GM21526 (cell line): ENCODE data around the gene SFXN4.
A peak's percentile ranks its signal among the peaks of the same experiment; 100 is the strongest.
"Not testable (repeated sequence)": the region's sequence is repeated elsewhere in the genome, so short reads cannot be mapped to it uniquely, and the experiment has no call there.

Experiments used
- ATAC-seq: cut with Tn5 transposase; IDR thresholded peaks from one replicate; pipeline ENCODE4 v1.9.1; 2021; ENCODE audit warnings: moderate library complexity; ENCODE audit not compliant: unreplicated experiment, low FRiP score

The SFXN4 gene

DNA sequence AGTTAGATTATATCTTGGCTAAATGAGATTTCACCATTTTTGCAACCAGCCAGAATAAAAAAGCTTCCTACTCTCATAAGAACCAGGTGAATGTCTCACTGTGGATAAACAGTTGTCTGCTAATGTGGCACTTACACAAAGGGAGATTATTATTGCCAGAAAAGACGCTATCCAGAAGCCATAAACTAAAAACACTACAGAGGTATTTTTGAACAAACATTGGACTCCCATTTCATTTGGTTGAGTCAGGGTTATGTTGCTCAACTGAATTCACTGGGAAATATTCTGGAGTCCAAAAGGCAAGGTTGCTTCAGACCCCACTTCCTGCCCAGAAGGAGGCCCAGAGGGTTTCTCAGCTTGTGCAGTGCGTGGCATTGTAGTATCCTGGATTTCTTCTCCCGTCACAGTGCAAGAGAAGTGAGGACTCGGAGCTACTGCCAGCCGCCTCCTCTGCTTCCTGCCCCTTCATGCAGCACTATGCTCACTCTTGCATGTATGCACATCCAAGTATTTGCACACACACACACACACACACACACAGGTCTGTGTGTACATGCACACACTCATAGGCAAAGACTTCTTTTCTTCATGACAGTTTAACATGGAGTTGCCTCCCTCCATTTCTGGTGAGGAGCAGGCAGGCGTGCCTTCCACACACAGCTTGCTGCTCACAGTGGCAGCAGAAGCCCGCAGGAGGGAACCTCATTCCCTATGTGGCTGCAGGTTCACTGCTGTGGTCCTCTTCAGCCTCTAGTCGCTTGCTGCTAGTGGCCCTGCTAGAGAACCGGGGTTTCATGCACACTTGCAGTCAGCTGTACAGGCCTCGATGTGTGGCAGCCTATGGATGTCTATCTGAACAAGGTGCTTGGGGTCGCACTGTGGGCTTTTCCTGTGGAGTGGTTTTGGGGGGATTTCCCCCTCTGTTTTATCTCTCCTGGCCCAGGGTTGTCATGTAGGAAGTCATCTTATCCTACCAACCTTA, 51.5 kb downstream of the SFXN4 start:
- no peak for ATAC-seq

DNA sequence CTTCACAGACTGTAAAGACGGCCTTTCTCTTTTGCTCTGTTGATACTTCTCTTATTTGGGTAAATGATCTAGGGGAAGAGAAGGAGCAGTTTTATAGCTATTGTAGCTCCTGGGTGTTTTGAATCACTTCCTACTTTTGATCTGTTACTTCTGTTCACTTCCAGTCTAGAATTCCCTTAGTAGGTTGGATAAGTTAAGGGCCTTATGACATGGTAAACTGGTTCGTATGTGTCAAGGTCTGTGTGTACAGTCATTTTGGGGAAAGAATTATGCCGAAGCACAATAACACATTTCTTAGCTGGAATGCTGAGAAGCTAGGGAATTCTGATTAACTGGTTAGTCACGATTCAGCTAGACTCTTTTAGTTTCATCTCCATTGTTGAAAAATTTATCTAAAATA, 53.5 kb downstream of the SFXN4 start:
- no peak for ATAC-seq

DNA sequence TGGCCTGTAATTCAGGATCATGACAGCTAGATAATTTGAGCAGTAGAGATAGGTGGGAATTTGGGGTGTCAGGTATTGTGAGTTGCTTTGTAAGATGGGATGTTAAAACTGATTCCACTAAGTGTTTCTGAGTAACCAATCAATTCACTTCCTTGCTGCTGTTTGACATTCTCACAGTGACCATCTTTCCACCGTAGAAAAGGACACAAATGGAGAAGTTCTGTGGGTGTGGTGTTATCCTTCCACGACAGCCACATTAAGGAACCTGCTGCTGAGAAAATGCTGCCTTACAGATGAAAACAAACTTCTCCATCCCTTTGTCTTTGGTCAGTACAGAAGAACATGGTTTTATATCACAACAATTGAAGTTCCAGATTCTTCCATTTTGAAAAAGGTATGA, 57.7 kb downstream of the SFXN4 start:
- ATAC-seq: not testable (repeated sequence)

DNA sequence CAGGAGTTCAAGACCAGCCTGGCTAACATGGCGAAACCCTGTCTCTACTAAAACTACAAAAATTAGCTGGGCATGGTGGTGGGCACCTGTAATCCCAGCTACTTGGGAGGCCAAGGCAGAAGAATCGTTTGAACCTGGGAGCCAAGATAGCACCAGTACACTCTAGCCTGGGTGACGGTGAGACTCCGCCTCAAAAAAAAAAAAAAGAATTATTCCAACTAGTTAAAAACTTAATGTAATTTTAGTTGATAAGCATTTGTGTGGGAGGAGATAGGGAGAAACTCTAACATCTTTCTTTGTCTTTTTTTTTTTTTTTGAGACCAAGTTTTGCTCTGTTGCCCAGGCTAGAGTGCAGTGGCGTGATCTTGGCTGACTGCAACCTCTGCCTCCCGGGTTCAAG, 58.4 kb downstream of the SFXN4 start:
- ATAC-seq: not testable (repeated sequence)

DNA sequence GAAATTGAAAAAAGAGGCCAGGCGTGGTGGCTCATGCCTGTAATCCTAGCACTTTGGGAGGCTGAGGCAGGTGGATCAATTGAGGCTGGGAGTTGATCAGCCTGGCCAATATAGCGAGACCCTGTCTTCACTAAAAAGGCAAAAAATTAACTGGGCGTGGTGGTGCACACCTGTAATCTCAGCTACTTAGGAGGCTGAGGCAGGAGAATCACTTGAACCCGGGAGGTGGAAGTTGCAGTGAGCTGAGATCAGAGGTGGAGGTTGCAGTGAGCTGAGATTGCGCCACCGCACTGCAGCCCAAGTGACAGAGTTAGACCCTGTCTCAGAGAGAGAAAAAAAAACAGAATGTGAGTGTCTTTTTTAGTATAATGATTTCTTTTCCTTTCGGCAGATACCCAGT, 59.6 kb downstream of the SFXN4 start:
- not testable (repeated sequence) for ATAC-seq

DNA sequence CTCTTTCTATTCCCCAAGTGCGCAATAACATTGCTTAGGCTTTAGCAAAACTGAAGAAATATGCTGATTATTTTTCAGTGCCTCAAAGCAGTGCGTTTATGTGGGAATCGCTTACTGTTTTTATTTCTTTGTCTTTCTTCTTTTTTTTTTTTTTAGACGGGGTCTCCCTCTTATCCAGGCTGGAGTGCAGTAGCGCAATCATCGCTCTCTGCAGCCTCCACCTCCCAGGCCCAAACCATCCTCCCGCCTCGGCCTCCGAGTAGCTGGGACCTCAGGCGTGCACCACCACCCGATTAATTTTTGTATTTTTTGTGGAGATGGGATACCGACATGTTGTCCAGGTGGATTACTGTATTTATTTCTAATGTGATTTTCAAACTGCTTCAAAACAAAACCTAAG, 60.4 kb downstream of the SFXN4 start:
- no peak for ATAC-seq

DNA sequence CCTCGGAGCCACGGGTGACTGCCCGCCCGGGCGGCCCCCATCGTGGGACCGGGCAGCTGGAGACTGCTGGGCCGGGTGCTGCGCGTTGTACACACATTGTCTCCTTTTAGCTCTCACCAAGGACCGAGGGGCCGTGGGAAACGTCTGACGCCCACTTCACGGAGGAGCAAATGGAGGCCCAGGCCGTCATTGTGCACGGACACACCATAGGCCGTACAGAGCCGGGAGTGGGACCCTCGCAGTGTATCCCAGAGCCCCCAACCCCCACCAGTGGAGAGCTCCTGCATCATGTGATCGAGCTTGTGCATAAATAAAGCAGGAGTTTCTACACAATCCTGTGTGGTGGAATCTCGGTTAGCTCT, 60.9 kb downstream of the SFXN4 start:
- ATAC-seq: peak; percentile 21

DNA sequence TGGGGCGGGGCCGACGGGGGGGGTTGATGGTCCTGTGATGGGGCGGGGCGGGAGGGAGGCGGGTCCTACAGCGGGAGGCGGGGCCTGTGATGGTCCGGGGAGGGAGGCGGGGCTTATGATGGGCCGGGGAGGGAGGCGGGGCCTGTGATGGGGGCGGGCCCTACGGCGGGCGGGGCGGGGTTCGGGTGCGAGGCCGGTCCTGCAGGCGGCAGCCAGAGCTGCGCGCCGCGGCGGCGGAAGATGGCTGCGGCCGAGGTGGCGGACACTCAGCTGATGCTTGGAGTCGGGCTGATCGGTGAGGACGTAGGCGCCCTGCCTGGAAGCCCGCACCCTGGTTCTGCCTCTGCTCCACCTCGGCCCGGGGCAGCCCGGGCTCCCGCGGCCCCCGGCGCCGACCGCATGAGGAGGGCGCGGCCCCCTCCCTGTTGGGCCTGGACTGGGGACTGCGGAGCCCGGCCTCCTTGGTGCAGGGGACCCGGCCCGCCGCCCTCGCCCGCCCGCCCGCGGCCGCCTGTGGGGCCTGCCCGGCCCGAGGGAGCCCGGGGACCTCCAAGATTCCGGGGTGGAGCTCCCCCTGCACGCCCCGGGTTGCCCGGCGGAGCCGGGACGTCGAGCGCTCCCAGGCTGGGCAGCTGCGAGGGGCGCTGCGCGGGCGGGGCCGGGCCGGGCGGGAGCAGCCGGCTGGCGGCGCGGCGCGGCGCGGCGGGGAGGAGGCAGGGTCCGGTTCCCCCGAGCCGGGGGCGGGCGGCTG, 61.4 kb downstream of the SFXN4 start, which contains the start of gene DENND10:
TSS of gene DENND10 (plus strand) at position 211 of the 751 bp plus-strand sequence. CDS start at position 241, 30 bp downstream.
- ATAC-seq: peak; percentile 70

DNA sequence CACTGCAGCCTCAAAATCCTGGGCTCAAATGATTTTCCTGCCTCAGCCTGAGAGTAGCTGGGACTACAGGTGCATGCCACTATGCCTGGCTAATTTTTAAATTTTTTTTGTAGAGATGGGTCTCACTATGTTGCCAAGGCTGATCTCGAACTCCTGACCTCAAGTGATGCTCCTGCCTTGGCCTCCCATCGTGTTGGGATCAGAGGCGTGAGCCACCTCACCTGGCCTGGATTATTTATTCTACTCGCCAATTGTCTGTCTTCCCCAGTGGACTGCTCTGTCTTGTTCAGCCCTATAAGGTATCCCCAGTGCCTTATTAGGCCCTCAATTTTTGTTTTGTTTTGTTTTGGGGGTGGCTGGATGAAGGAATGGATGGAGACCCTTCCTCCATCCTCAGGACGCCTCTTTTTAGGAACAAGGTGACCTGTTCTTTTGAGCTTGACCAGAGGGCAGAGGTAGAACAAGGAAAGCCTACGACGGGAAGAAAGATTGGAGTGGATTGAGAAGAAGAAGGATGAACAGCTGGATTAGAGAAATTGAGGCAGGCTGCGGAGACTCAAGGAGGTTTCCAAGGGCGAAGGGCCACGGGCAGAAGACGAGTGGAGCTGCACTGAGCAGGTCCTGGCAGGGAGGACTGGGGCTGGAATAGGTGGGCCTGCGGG, 62.1 kb downstream of the SFXN4 start:
- no peak for ATAC-seq

DNA sequence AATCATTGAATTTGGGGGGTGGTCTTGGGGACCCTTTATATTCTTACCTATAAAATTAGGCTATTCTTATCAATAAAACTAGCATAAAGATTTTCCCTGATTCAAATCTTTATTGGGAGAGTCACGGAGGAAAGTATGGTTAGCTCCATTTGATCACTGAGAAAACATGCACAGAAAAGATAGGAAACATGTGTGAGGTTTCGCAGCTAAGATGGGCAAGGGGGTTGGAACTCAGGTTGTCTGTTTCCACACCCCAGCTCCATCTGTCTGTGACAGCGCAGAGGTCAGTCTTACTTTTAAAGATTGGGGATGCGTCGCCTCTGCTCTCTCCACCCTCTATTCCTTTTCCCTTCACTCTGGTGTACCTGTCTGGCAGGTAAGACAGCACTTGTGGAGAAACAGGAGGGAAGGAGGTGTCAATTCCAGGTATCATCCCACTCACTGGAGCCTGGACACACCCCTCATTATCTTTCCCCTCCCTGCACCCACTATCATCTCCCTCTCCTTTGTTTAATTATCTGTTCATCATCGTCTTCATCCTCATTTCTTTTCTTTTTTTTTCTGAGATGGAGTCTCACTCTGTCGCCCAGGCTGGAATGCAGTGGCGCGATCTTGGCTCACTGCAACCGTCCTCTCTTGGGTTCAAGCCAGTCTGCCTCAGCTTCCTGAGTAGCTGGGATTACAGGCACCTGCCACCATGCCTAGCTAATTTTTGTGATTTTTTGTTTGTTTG, 64.0 kb downstream of the SFXN4 start:
- ATAC-seq: no peak

DNA sequence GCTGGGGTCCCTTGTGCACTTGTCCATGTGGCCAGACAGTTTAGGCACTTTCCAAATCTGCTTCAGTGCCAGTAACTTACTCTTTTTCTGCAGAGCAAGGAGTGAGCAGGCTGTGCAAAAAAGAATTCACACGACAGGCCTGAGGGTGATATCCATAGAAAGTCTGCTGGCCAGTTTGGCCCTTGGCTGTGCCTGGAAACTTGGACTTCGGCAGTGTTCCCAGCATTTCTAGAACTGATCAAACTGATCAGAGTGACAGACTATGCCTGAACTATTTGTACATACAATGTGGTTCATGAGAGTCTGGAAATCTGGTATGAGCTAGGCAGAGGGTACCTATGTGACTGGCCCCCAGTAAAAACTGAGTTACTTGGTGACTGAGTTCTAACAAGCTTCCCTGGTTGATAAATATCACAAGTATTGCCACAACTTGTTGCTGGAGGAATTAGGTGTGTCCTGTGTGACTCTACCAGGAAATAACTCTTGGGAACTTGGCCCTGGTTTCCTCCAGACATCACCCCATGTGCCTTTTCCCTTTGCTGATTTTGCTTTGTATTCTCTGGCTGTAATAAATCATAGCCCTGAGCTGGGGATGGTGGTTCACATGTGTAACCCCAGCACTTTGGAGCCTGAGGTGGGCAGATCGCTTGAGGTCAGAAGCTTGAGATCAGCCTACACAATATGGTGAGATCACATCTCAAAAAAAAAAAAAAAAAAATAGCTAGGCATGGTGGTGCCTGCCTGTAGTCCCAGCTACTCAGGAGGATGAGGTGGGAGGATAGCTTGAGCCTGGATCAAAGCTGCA, 64.9 kb downstream of the SFXN4 start:
- ATAC-seq: no peak

DNA sequence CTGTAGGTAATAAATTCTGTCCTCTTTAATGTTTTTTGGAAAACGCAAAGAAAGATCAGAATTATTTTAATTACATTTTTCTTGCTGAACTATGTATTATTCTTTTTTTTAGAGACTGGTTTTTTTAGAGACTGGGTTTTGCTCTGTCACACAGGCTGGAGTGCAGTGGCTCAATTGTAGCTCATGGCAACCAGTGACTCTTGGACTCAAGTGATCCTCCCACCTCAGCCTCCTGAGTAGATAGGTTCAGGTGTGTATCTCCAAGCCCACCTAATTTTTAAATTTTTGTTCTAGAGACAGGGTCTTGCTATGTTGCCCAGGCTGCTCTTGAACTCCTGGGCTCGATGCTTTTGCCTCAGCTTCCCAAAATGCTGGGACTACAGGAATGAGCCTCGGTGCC, 66.9 kb downstream of the SFXN4 start:
- no peak for ATAC-seq

DNA sequence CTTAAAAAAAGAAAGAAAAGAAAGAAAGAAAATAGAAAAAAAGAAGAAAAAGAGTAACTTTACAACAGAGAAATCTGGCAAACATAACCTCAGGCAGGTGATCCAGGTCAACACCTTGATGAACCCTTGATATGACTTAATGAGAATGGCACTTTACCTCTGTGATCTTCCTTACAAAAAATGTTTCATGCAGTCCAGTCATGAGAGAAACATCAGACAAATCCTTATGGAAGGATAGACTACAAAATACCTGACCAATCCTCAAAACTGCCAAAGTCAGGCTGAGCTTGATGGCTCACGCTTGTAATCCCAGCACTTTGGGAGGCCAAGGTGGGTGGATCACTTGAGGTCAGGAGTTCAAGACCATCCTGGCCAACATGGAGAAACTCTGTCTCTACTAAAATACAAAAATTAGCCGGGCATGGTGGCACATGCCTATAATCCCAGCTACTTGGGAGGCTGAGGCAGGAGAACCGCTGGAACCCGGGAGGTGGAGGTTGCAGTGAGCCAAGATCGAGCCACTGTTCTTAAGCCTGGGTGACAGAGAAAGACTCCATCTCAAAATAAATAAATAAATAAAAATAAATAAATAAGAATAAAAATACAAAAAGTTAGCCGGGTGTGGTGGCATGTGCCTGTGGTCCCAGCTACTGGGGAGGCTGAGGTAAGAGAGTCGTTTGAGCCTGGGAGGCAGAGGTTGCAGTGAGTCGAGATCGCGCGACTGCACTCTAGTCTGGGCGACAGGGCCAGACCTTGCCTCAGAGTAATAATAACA, 68.7 kb downstream of the SFXN4 start:
- ATAC-seq: not testable (repeated sequence)

DNA sequence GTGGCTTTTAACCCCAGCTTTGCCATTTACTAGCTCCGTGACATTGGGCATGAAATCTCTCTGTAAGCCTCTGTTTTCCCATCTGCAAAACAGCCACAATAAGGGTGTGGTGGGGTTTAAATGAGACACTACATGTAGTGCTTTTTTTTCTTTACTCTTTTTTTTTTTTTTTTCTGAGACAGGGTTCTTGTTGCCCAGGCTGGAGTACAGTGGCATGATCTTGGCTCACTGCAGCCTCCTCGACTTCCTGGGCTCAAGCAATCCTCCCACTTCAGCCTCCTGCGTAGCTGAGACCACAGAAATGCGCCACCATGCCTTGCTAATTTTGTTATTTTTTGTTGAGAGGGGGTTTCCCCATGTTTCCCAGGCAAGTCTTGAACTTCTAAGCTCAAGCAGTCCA, 69.9 kb downstream of the SFXN4 start:
- ATAC-seq: no peak

DNA sequence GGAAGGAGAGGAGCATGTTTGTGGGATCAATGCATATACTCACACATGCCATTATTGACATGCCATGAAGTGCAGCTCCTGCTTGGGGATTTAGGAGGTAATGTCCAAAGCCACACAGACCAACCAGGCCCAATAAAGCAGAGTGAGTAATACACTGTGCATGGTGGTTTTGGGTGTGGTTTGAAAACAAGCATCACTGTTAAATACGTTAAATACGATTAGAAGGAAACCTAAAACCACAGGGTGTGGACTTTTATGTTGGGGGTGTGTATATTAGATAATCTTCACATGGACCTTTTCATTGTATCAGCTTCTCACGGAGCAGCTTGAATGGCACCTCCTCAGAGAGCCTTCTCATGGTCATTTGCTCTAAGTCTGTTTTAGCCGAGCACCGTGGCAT, 74.5 kb downstream of the SFXN4 start:
- no peak for ATAC-seq
